ENCODE measurements around the gene IFT88.
"Not testable (repeated sequence)": the region's sequence is repeated elsewhere in the genome, so short reads cannot be mapped to it uniquely, and the experiment has no call there.

The IFT88 gene

GRCh38 chr13:20672772-20673171 lies 105.8 kb downstream of the IFT88 start:
- DNase-seq (ENCODE audit: low read depth, low spot score) = no peak
- no peak for TF ChIP-seq ZNF274 (IDR thresholded peaks at IDR 0.05; ENCODE audit: low read depth, low read length)
- TF ChIP-seq YY1 (IDR thresholded peaks at IDR 0.05; ENCODE audit: insufficient read depth, insufficient read length) = no peak
- TF ChIP-seq SUZ12 (IDR thresholded peaks at IDR 0.05; ENCODE audit: extremely low read depth, insufficient read depth, insufficient read length) = no peak

GRCh38 chr13:20673715-20674114 lies 106.8 kb downstream of the IFT88 start:
- Histone ChIP-seq H3K4me3 (ENCODE audit: insufficient read length, low read depth) (no peak overlapping the region), H3K9me3 (ENCODE audit: insufficient read depth, low read length) (no peaks in the 10 kb centered on the region), H3K36me3 (ENCODE audit: insufficient read depth, insufficient read length, low read length) (peaks cover 2% of the 10 kb centered on the region), H3K9ac (ENCODE audit: insufficient read length, low read depth) (no peak overlapping the region), H3K4me1 (ENCODE audit: insufficient read depth, insufficient read length) (no peaks in the 10 kb centered on the region), H3K27me3 (ENCODE audit: insufficient read depth, insufficient read length) (no peaks in the 10 kb centered on the region)
- no peak for DNase-seq (ENCODE audit: low read depth, low spot score)
- TF ChIP-seq SUZ12 (IDR thresholded peaks at IDR 0.05; ENCODE audit: extremely low read depth, insufficient read depth, insufficient read length) (no peak), ZNF274 (IDR thresholded peaks at IDR 0.05; ENCODE audit: low read depth, low read length) (no peak), YY1 (IDR thresholded peaks at IDR 0.05; ENCODE audit: insufficient read depth, insufficient read length) (no peak)

More at GRCh38 chr13:20672772-20673171, 105.8 kb downstream of the IFT88 start:
- no peak overlapping the region for H3K9ac ChIP-seq (ENCODE audit: insufficient read length, low read depth)
- H3K4me1 ChIP-seq (ENCODE audit: insufficient read depth, insufficient read length) = no peaks in the 10 kb centered on the region
- H3K27me3 ChIP-seq (ENCODE audit: insufficient read depth, insufficient read length) = no peaks in the 10 kb centered on the region
- peaks cover 2% of the 10 kb centered on the region for H3K36me3 ChIP-seq (ENCODE audit: insufficient read depth, insufficient read length, low read length)
- H3K9me3 ChIP-seq (ENCODE audit: insufficient read depth, low read length) = no peaks in the 10 kb centered on the region
- H3K4me3 ChIP-seq (ENCODE audit: insufficient read length, low read depth) = no peak overlapping the region

DNA sequence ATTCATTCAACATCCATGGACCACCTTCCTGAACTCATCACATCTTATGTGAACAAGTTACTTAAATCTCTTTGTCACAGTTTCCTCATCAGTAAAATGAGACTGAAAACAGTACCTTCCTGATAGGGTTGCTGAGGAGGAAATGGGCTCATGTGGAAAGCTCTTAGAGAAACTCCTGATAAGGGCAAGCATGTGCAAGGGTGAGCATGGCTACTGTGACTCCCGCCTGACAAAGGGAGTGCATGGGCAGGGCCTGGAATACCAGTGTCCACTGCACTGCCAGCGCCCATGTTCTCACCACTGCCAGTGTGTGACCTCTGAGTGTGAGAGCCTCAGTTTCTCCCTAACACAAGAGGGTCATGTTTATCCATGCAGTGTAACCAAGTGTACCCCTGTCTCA lies 109.3 kb downstream of the IFT88 start:
- H3K36me3 ChIP-seq (ENCODE audit: insufficient read depth, insufficient read length, low read length) = peaks cover 2% of the 10 kb centered on the region
- no peak overlapping the region for H3K4me3 ChIP-seq (ENCODE audit: insufficient read length, low read depth)
- no peak for TF ChIP-seq ZNF274 (IDR thresholded peaks at IDR 0.05; ENCODE audit: low read depth, low read length)
- no peak for TF ChIP-seq YY1 (IDR thresholded peaks at IDR 0.05; ENCODE audit: insufficient read depth, insufficient read length)
- no peak for TF ChIP-seq SUZ12 (IDR thresholded peaks at IDR 0.05; ENCODE audit: extremely low read depth, insufficient read depth, insufficient read length)
- H3K4me1 ChIP-seq (ENCODE audit: insufficient read depth, insufficient read length) = no peaks in the 10 kb centered on the region
- H3K9ac ChIP-seq (ENCODE audit: insufficient read length, low read depth) = no peak overlapping the region
- DNase-seq (ENCODE audit: low read depth, low spot score) = no peak
- no peaks in the 10 kb centered on the region for H3K9me3 ChIP-seq (ENCODE audit: insufficient read depth, low read length)
- H3K27me3 ChIP-seq (ENCODE audit: insufficient read depth, insufficient read length) = no peaks in the 10 kb centered on the region

DNA sequence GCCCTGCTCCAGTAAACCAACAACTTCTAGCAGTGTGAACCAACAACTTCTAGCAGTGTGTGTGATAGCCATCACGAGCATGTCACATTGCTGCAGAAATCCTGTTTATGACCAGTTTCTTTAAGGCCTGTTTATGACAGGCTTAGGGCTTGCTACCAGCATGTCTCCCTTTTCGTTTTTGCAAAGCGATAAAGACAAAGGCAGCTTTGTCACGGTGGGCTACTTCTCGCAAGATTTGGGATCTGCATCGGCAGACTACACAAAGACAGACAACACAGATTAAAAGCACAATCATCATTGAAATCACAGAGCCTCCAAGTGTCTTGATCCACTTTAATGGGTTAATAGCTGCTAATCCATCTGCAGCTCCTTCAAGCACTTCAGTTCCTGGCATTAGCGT lies 111.6 kb downstream of the IFT88 start:
- DNase-seq (ENCODE audit: low read depth, low spot score); H3K36me3 ChIP-seq (ENCODE audit: insufficient read depth, insufficient read length, low read length); H3K9me3 ChIP-seq (ENCODE audit: insufficient read depth, low read length); H3K9ac ChIP-seq (ENCODE audit: insufficient read length, low read depth); H3K4me1 ChIP-seq (ENCODE audit: insufficient read depth, insufficient read length); H3K27me3 ChIP-seq (ENCODE audit: insufficient read depth, insufficient read length); H3K4me3 ChIP-seq (ENCODE audit: insufficient read length, low read depth): not testable (repeated sequence)

- Histone ChIP-seq H3K9me3 (ENCODE audit: insufficient read depth, low read length) (no peaks in the 10 kb centered on the region), H3K4me1 (ENCODE audit: insufficient read depth, insufficient read length) (no peaks in the 10 kb centered on the region), H3K4me3 (ENCODE audit: insufficient read length, low read depth) (no peak overlapping the region), H3K9ac (ENCODE audit: insufficient read length, low read depth) (no peak overlapping the region), H3K36me3 (ENCODE audit: insufficient read depth, insufficient read length, low read length) (no peaks in the 10 kb centered on the region), H3K27me3 (ENCODE audit: insufficient read depth, insufficient read length) (no peaks in the 10 kb centered on the region)
- TF ChIP-seq ZNF274 (IDR thresholded peaks at IDR 0.05; ENCODE audit: low read depth, low read length) = no peak
- no peak for TF ChIP-seq YY1 (IDR thresholded peaks at IDR 0.05; ENCODE audit: insufficient read depth, insufficient read length)
- TF ChIP-seq SUZ12 (IDR thresholded peaks at IDR 0.05; ENCODE audit: extremely low read depth, insufficient read depth, insufficient read length) = no peak
- DNase-seq (ENCODE audit: low read depth, low spot score) = no peak
Measured at GRCh38 chr13:20679879-20680278, 112.9 kb downstream of the IFT88 start.

- Histone ChIP-seq H3K27me3 (ENCODE audit: insufficient read depth, insufficient read length) (no peaks in the 10 kb centered on the region), H3K9ac (ENCODE audit: insufficient read length, low read depth) (no peak overlapping the region), H3K36me3 (ENCODE audit: insufficient read depth, insufficient read length, low read length) (no peaks in the 10 kb centered on the region), H3K4me1 (ENCODE audit: insufficient read depth, insufficient read length) (no peaks in the 10 kb centered on the region), H3K4me3 (ENCODE audit: insufficient read length, low read depth) (no peak overlapping the region), H3K9me3 (ENCODE audit: insufficient read depth, low read length) (no peaks in the 10 kb centered on the region)
- DNase-seq (ENCODE audit: low read depth, low spot score) = no peak
- no peak for TF ChIP-seq YY1 (IDR thresholded peaks at IDR 0.05; ENCODE audit: insufficient read depth, insufficient read length)
- no peak for TF ChIP-seq ZNF274 (IDR thresholded peaks at IDR 0.05; ENCODE audit: low read depth, low read length)
- no peak for TF ChIP-seq SUZ12 (IDR thresholded peaks at IDR 0.05; ENCODE audit: extremely low read depth, insufficient read depth, insufficient read length)
Measured at GRCh38 chr13:20680416-20681080, 113.6 kb downstream of the IFT88 start.

DNA sequence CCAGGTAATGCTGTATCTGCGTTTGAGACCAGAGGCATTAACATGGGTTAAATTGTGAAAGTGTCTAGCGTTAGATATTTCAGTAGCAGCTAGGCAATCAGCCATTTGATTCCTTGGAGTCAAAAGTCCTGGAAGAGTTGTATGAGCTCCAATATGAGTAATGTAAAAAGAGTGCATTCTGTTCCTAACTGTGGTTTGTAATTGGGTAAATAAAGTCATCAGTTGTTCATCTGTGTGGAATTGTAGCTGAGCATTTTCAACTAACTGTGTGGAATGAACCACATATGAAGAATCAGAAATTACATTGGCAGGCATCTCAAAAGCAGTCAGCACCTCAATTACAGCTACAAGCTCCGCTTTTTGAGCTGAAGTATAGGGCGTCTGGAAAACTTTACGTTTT lies 114.5 kb downstream of the IFT88 start:
- not testable (repeated sequence) for H3K36me3 ChIP-seq (ENCODE audit: insufficient read depth, insufficient read length, low read length); H3K4me1 ChIP-seq (ENCODE audit: insufficient read depth, insufficient read length); H3K9me3 ChIP-seq (ENCODE audit: insufficient read depth, low read length); DNase-seq (ENCODE audit: low read depth, low spot score); H3K27me3 ChIP-seq (ENCODE audit: insufficient read depth, insufficient read length); H3K4me3 ChIP-seq (ENCODE audit: insufficient read length, low read depth); H3K9ac ChIP-seq (ENCODE audit: insufficient read length, low read depth)

DNA sequence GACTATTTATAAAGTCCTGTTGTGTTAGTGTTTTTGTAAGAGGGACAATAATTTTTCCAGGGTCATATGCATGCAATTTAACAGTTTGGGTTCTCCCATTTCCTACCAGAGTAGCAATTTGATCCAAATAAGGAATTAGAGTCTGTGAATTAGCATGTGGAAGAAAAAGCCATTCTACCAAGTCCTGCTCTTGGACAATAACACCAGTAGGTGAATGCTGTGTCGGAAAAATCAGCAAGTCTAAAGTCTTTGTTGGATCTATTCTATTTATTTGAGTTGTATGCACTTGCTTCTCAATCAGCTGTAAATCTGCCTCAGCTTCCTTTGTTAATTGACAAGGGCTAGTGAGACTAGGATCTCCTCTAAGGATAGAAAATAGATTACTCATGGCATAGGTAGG lies 115.1 kb downstream of the IFT88 start:
- Histone ChIP-seq H3K4me1 (ENCODE audit: insufficient read depth, insufficient read length) (peaks cover under 1% of the 10 kb centered on the region), H3K9me3 (ENCODE audit: insufficient read depth, low read length) (no peaks in the 10 kb centered on the region), H3K36me3 (ENCODE audit: insufficient read depth, insufficient read length, low read length) (no peaks in the 10 kb centered on the region), H3K27me3 (ENCODE audit: insufficient read depth, insufficient read length) (no peaks in the 10 kb centered on the region), H3K4me3 (ENCODE audit: insufficient read length, low read depth) (no peak overlapping the region), H3K9ac (ENCODE audit: insufficient read length, low read depth) (no peak overlapping the region)
- DNase-seq (ENCODE audit: low read depth, low spot score) = no peak
- TF ChIP-seq ZNF274 (IDR thresholded peaks at IDR 0.05; ENCODE audit: low read depth, low read length) (no peak), SUZ12 (IDR thresholded peaks at IDR 0.05; ENCODE audit: extremely low read depth, insufficient read depth, insufficient read length) (no peak), YY1 (IDR thresholded peaks at IDR 0.05; ENCODE audit: insufficient read depth, insufficient read length) (no peak)
